Effector memory CD4-positive, alpha-beta T cell (primary cell): ENCODE measurements around the gene FER1L5.

Source experiments
- DNase-seq, 3 donors: peaks; one replicate each; pipeline ENCODE4 v3.0.0-alpha.2; 2020
- H3K27ac ChIP-seq: 2 replicates; pipeline ENCODE4 v1.7.0; 2013; ENCODE audit warnings: mild to moderate bottlenecking, low read length, moderate library complexity; ENCODE audit not compliant: insufficient read depth, poor library complexity, severe bottlenecking
- H3K27me3 ChIP-seq: replicated peaks from 2 replicates; pipeline ENCODE4 v1.7.0; 2013; ENCODE audit warnings: mild to moderate bottlenecking, low read length; ENCODE audit not compliant: insufficient read depth, control insufficient read depth, poor library complexity, severe bottlenecking
- H3K36me3 ChIP-seq: 2 replicates; pipeline ENCODE4 v1.7.0; 2013; ENCODE audit warnings: mild to moderate bottlenecking, low read length, moderate library complexity; ENCODE audit not compliant: control insufficient read depth, insufficient read depth
- H3K4me1 ChIP-seq: 2 replicates; pipeline ENCODE4 v1.7.0; 2013; ENCODE audit warnings: low read length, mild to moderate bottlenecking; ENCODE audit not compliant: control insufficient read depth, insufficient read depth, poor library complexity, severe bottlenecking
- H3K4me3 ChIP-seq: 2 replicates; pipeline ENCODE4 v1.7.0; 2013; ENCODE audit warnings: low read length, low read depth, mild to moderate bottlenecking; ENCODE audit not compliant: insufficient read depth, poor library complexity, severe bottlenecking
- H3K9me3 ChIP-seq: 2 replicates; pipeline ENCODE4 v1.7.0; 2013; ENCODE audit warnings: mild to moderate bottlenecking, low read length, moderate library complexity; ENCODE audit not compliant: control insufficient read depth

Gene FER1L5

GRCh38 chr2:96715658-96716057, 73.1 kb downstream of the FER1L5 start:
- Histone ChIP-seq H3K36me3 (peaks cover 19% of the 10 kb centered on the region), H3K4me1 (no peaks in the 10 kb centered on the region), H3K27me3 (no peaks in the 10 kb centered on the region), H3K4me3 (no peak overlapping the region), H3K9me3 (no peaks in the 10 kb centered on the region), H3K27ac (no peak overlapping the region)
- DNase-seq = no peak

GRCh38 chr2:96716388-96716787, 73.8 kb downstream of the FER1L5 start:
- H3K27me3 ChIP-seq = no peaks in the 10 kb centered on the region
- no peak overlapping the region for H3K27ac ChIP-seq
- no peak for DNase-seq
- H3K36me3 ChIP-seq = peaks cover 12% of the 10 kb centered on the region
- H3K4me3 ChIP-seq = no peak overlapping the region
- no peaks in the 10 kb centered on the region for H3K4me1 ChIP-seq
- H3K9me3 ChIP-seq = no peaks in the 10 kb centered on the region

GRCh38 chr2:96726131-96726530, 83.6 kb downstream of the FER1L5 start:
- Histone ChIP-seq H3K9me3 (no peaks in the 10 kb centered on the region), H3K36me3 (peaks cover 21% of the 10 kb centered on the region), H3K4me3 (no peak overlapping the region), H3K27ac (no peak overlapping the region), H3K4me1 (no peaks in the 10 kb centered on the region), H3K27me3 (no peaks in the 10 kb centered on the region)
- no peak for DNase-seq

GRCh38 chr2:96727431-96727830, 84.9 kb downstream of the FER1L5 start:
- DNase-seq = no peak
- Histone ChIP-seq H3K4me1 (no peaks in the 10 kb centered on the region), H3K4me3 (no peak overlapping the region), H3K27me3 (no peaks in the 10 kb centered on the region), H3K9me3 (no peaks in the 10 kb centered on the region), H3K27ac (no peak overlapping the region), H3K36me3 (peaks cover 27% of the 10 kb centered on the region)

- Histone ChIP-seq H3K27ac (no peak overlapping the region), H3K27me3 (no peaks in the 10 kb centered on the region), H3K4me1 (no peaks in the 10 kb centered on the region), H3K9me3 (no peaks in the 10 kb centered on the region), H3K36me3 (peaks cover 47% of the 10 kb centered on the region), H3K4me3 (no peak overlapping the region)
- DNase-seq = no peak
Observed at GRCh38 chr2:96729748-96730147, 87.2 kb downstream of the FER1L5 start.

GRCh38 chr2:96730212-96730611, 87.6 kb downstream of the FER1L5 start:
- Histone ChIP-seq H3K4me1 (no peaks in the 10 kb centered on the region), H3K4me3 (no peak overlapping the region), H3K27me3 (no peaks in the 10 kb centered on the region), H3K36me3 (peaks cover 47% of the 10 kb centered on the region), H3K9me3 (no peaks in the 10 kb centered on the region), H3K27ac (no peak overlapping the region)
- DNase-seq = no peak

GRCh38 chr2:96733931-96734330, 91.4 kb downstream of the FER1L5 start:
- Histone ChIP-seq H3K4me1 (peaks cover 5% of the 10 kb centered on the region), H3K9me3 (no peaks in the 10 kb centered on the region), H3K27me3 (no peaks in the 10 kb centered on the region), H3K4me3 (no peak overlapping the region), H3K36me3 (peaks cover 36% of the 10 kb centered on the region), H3K27ac (no peak overlapping the region)
- no peak for DNase-seq

- Histone ChIP-seq H3K36me3 (peaks cover 33% of the 10 kb centered on the region), H3K27me3 (no peaks in the 10 kb centered on the region), H3K4me1 (peaks cover 9% of the 10 kb centered on the region), H3K27ac (no peak overlapping the region), H3K4me3 (no peak overlapping the region), H3K9me3 (no peaks in the 10 kb centered on the region)
- no peak for DNase-seq
Observed at GRCh38 chr2:96734880-96735583, 92.5 kb downstream of the FER1L5 start.

- Histone ChIP-seq H3K27me3 (no peaks in the 10 kb centered on the region), H3K27ac (no peak overlapping the region), H3K36me3 (peaks cover 21% of the 10 kb centered on the region), H3K9me3 (no peaks in the 10 kb centered on the region), H3K4me1 (peaks cover 14% of the 10 kb centered on the region), H3K4me3 (no peak overlapping the region)
- no peak for DNase-seq
Observed at GRCh38 chr2:96737251-96737650, 94.7 kb downstream of the FER1L5 start.

- no peak overlapping the region for H3K27ac ChIP-seq
- DNase-seq = peak; percentile 9 to 30 (median 11)
- H3K27me3 ChIP-seq = no peaks in the 10 kb centered on the region
- peaks cover 17% of the 10 kb centered on the region for H3K36me3 ChIP-seq
- no peaks in the 10 kb centered on the region for H3K9me3 ChIP-seq
- H3K4me3 ChIP-seq = no peak overlapping the region
- peaks cover 14% of the 10 kb centered on the region for H3K4me1 ChIP-seq
Observed at GRCh38 chr2:96737831-96738230, 95.3 kb downstream of the FER1L5 start.
